GM19452 (cell line): ENCODE results near the gene RDH5.

ENCODE experiments used
- ATAC-seq: cut with Tn5 transposase; IDR thresholded peaks from one replicate; pipeline ENCODE4 v1.9.1; 2021; ENCODE audit not compliant: unreplicated experiment

Gene RDH5

DNA sequence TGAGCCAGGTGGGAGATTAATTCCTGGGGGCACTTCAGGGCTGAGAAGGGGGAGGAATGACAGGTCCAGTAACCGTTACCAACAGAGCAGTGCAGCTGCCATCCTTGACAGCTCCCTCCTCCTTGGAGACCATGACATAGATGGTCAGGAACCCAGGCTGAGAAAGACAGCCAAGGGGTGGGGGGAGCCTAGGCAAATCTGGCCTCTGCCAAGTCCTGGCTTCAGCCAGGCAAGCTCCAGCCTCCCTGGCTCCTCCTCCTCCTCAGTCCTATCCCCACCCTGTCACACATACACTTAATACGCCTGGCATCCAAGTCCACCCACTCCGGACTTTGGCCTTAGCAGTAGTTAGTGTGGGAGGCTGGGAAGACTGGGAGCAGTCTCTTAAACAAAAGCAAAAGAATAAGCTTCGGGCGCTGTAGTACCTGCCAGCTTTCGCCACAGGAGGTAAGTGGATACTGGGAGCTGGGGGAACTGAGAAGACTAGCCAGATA is at the start of gene RDH5:
Gene RDH5, plus strand, starts transcription at position 323 of the 494 bp plus-strand sequence. CDS start 792 bp downstream, outside the sequence.
- ATAC-seq = no peak

- ATAC-seq = no peak
Measured at GRCh38 chr12:55671746-55672145, 48.4 kb upstream of the RDH5 start.

DNA sequence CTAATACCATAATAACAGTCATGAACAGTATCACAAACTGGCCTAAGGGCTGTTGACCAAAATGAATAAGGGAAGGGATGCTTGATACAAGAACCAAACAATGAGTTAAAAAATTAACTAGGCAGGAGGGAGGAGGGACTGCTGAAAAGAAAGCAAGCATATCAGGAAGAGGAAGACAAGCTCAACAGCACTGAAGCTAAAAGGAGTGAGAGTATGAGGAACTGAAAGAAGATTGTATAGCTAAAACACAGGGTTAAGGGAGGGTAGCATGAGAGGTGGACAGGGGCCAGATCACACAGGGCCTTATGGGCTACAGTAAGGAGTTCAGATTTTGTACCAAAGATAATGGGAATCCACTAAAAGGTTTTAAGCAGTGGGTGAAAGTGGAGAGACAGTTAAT is 46.6 kb upstream of the RDH5 start:
- peak; percentile 97 for ATAC-seq

GRCh38 chr12:55675666-55676065 is 44.5 kb upstream of the RDH5 start:
- ATAC-seq = no peak

DNA sequence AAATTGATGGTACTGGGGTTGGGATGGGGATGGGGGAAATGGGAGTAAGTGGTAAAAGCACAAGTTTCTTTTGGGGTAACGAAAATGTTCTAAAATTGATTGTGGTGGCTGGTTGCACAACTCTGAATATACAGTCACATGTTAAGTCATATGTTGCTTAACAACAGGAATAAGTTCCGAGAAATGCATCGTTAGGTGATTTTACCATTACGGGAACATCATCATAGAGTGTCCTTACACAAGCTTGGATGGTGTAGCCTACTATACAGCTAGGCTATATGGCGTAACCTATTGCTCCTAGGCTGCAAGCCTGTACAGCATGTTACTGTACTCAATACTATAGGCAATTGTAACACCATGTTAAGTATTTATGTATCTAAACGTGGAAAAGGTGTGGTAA is 43.5 kb upstream of the RDH5 start:
- no peak for ATAC-seq

GRCh38 chr12:55679691-55680090 is 40.5 kb upstream of the RDH5 start:
- ATAC-seq = no peak

DNA sequence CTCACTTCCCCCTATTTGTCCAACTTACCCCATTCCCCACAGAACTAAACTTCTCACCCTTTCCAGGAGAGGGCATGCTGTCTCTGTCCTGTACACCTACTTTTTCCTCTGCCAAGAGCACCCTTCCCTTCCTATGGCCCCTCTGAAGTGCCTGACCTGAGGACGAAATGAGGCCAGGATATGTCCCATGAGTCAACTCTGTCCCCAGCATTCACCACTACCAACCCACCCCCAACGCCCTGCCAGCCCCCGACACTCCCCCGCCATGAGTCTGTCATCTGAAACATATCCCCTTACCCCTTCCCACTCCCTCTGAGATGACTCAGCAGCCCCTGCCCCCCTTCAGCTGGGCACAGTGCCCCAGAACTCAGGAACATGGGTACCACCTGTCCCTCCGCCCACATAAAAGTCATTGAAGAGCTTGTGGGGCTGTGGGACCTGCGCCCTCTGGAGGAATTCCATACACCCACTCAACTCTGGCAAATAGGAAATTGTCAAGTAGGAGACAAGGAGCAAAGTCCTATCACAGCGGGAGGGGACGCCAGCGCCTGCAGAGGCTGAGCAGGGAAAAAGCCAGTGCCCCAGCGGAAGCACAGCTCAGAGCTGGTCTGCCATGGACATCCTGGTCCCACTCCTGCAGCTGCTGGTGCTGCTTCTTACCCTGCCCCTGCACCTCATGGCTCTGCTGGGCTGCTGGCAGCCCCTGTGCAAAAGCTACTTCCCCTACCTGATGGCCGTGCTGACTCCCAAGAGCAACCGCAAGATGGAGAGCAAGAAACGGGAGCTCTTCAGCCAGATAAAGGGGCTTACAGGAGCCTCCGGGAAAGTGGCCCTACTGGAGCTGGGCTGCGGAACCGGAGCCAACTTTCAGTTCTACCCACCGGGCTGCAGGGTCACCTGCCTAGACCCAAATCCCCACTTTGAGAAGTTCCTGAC is 38.8 kb upstream of the RDH5 start:
- no peak for ATAC-seq

DNA sequence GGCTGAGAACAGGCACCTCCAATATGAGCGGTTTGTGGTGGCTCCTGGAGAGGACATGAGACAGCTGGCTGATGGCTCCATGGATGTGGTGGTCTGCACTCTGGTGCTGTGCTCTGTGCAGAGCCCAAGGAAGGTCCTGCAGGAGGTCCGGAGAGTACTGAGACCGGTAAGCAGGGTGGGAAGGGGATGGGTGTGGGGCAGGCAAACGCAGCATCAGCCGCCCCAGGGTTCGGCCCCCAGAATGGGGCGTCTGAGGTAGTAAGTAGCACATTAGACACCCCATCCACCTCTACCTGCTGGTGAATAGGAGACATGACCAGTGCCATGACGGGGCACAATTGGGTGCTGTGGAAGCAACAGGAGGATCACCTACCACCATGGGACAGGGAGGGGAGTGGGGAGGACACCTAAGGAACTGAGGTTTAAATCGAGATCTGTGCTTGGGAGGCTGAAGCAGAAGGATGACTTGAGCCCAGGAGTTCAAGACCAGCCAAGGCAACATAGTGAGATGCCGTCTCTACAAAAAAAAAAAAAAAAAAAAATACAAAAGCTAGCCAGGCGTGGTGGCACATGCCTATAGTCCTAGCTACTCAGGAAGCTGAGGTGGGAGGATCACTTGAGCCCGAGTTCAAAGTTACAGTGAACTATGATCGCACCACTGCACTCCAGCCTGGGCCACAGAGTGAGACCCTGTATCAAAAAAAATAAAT is 38.0 kb upstream of the RDH5 start:
- no peak for ATAC-seq

DNA sequence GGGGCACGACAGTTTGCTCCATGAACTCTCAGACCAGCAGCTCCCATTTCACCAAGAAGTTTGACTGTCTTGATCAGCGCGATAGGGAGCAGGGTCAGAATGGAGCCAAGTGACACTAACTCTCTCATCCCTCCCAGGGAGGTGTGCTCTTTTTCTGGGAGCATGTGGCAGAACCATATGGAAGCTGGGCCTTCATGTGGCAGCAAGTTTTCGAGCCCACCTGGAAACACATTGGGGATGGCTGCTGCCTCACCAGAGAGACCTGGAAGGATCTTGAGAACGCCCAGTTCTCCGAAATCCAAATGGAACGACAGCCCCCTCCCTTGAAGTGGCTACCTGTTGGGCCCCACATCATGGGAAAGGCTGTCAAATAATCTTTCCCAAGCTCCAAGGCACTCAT is 36.5 kb upstream of the RDH5 start:
- no peak for ATAC-seq

DNA sequence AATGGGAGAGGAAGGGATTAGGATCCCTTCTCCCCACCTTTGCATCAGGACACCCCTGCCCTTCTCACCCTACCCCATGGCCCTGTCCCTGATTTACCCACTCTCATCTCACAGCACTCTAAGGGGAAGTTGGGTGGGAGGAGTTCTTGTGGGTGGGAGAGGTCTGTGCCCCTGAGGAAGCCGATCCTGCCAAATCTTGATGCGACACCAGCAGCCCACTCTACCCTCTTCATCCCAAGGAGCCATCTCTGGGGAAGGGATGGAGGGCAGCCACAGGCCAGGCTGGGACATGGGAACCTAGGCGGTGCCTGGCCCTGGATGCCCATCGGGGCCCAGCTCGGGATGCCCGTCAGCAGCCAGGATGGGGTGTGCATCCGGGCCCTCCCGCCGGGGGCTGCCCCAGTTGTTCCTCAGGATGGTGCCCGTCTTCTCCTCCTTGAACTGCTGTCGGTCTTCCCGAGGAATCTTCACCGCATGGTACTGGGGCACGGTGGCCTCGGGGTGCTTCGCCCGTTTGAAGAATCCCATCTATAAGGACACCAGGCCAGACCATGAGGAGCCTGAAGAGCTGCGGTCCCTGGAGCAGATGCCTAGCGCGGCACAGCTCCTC is 35.3 kb upstream of the RDH5 start:
- ATAC-seq = no peak

GRCh38 chr12:55685671-55686070 is 34.5 kb upstream of the RDH5 start:
- no peak for ATAC-seq

DNA sequence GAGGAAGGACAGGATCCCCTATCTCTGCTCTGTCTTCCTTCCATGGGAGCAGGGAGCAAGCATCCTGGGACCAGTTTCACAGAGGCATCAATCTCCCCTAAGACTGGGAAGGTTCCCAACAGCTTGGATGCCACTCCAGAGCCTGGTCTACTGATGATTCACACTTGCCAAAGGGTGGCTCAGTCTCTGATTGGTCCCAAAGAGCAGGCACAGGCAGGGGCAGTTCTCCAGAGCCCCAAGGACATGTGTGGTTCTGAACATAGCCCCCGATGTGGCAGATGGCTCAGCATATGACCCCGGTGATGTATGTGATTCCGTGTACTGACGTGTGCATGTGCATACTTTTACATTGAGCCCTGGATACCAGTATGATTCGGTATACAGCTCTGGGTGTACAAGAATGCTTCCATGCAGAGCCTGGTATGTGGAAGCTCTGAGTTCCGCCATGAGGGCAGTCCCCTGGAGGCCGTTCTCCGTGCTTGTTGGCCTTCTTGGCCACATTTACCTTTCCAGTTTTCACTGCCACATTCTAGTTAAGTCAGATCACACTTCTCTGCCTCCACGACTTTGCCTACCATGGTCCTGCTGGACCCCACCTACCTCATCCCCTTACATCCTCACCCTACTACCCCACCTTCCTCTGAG is 33.7 kb upstream of the RDH5 start:
- ATAC-seq = no peak

GRCh38 chr12:55687746-55688145 is 32.4 kb upstream of the RDH5 start:
- ATAC-seq = peak; percentile 58

- no peak for ATAC-seq
Measured at GRCh38 chr12:55688716-55689655, 31.2 kb upstream of the RDH5 start.

- ATAC-seq = no peak
Measured at GRCh38 chr12:55692631-55693322, 27.4 kb upstream of the RDH5 start.

- no peak for ATAC-seq
Measured at GRCh38 chr12:55693323-55694187, 26.6 kb upstream of the RDH5 start.

DNA sequence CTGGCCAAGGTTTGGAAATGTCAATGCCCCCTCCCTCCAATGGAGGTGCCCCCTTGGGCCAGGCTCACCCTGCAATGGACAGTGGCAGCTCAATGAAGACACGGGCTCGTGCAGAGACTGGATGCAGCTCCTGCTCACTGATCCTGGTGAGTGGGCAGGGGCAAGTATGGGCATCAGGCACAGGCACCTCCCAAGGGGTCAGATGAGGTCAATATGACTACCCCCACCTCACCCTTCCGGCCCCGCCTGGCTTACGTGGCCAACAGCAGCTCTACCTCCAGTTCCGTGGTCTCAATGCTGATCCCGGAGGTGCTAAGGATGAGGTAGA is 26.0 kb upstream of the RDH5 start:
- ATAC-seq = no peak

GRCh38 chr12:55694651-55695050 is 25.5 kb upstream of the RDH5 start:
- no peak for ATAC-seq

DNA sequence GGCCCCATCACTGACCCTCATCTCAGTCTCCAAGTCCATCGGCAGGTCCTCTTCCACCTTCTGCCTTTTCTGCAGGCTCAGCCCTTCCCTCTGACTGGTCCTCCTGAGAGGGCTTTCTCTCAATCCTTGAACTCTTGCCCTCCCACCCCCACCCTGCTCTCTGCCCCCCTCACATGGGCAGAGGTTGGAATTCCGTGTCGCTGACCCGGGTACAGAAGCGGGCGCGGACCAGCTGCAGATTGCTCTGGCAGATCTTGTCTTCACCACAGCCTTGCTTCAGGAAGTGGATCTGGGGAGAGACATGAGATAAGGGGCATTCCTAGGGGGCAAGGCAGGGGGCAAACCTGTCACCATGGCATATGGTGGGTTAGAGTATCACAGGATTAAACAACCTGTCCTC is 24.8 kb upstream of the RDH5 start:
- ATAC-seq = no peak
